SK-N-SH (cell line): Measurements from ENCODE around the gene SLC25A21. TPM values are rescaled to one million over a fixed set of nuclear protein-coding genes. Genes with fewer than 3 reads are reported as not detected.
A peak's percentile ranks its signal among the peaks of the same experiment; 100 is the strongest.

Experiments
- CTCF ChIA-PET: fragments of 300-600, 350-600 bp; formaldehyde crosslinking; extraction: SDS; loops from one replicate; lab custom pipeline; 2021; lab: Yijun Ruan, JAX
- POLR2A ChIA-PET: fragments of 350-600 bp; sonication (Branson Sonifier 250); formaldehyde crosslinking; extraction: SDS; loops from one replicate; lab custom pipeline; 2020; ENCODE audit warnings: antibody characterized with exemption, inconsistent platforms; lab: Yijun Ruan, JAX
- DNase-seq: peaks from one replicate; pipeline ENCODE4 v3.0.0; 2012
- H2AFZ ChIP-seq: fragments of 200-600 bp; sonication (generic); 2 replicates; pipeline ENCODE4 v1.8.1; 2016; ENCODE audit warnings: antibody characterized with exemption, mild to moderate bottlenecking, low read depth
- H3F3A ChIP-seq: fragments of 200-600 bp; sonication (generic); replicated peaks from 2 replicates; pipeline ENCODE3; 2016; ENCODE audit warnings: antibody characterized with exemption, mild to moderate bottlenecking; ENCODE audit not compliant: insufficient read depth
- H3K27ac ChIP-seq, 2 experiments: fragments of 200-500 bp in 1 of 2; fragments of 200-600 bp in 1 of 2; sonication (Bioruptor generic) in 1 of 2; sonication (generic), shearing (Covaris generic) in 1 of 2; 2 replicates each; pipeline versions ENCODE4 v1.5.1 to v1.6.1; 2014 to 2016; ENCODE audit warnings: low read depth in 2 of 2, inconsistent platforms in 1 of 2, low read length in 1 of 2, mild to moderate bottlenecking in 1 of 2, mixed read lengths in 1 of 2
- H3K27me3 ChIP-seq: fragments of 200-600 bp; sonication (generic), shearing (Covaris generic); 2 replicates; pipeline ENCODE4 v1.6.1; 2016; ENCODE audit warnings: mixed run types; ENCODE audit not compliant: insufficient read depth
- H3K36me3 ChIP-seq, 2 experiments: fragments of 200-500 bp in 1 of 2; fragments of 200-600 bp in 1 of 2; sonication (Bioruptor generic) in 1 of 2; sonication (generic) in 1 of 2; replicated peaks in 1 of 2; 2 replicates each; pipeline versions ENCODE3 to v1.5.1; 2014 to 2016; ENCODE audit warnings: low read length in 1 of 2, mild to moderate bottlenecking in 1 of 2; ENCODE audit not compliant: insufficient read depth in 2 of 2, control insufficient read depth in 1 of 2
- H3K4me1 ChIP-seq, 2 experiments: fragments of 200-500 bp in 1 of 2; fragments of 200-600 bp in 1 of 2; sonication (Bioruptor generic) in 1 of 2; sonication (generic), shearing (Covaris generic) in 1 of 2; 2 replicates each; pipeline versions ENCODE4 v1.5.1 to v1.6.1; 2014 to 2016; ENCODE audit warnings: low read depth in 1 of 2, low read length in 1 of 2, mixed run types in 1 of 2; ENCODE audit not compliant: insufficient read depth in 2 of 2, control insufficient read depth in 1 of 2
- H3K4me2 ChIP-seq: fragments of 200-600 bp; sonication (generic), shearing (Covaris generic); 2 replicates; pipeline ENCODE4 v1.6.1; 2017; ENCODE audit warnings: mixed run types
- H3K4me3 ChIP-seq, 2 experiments: fragments of 200-500 bp in 1 of 2; fragments of 200-600 bp in 1 of 2; sonication (Bioruptor generic) in 1 of 2; sonication (generic), shearing (Covaris generic) in 1 of 2; 2 replicates each; pipeline versions ENCODE4 v1.5.1 to v1.8.1; 2014 to 2016; ENCODE audit warnings: low read depth in 2 of 2, inconsistent platforms in 1 of 2, low read length in 1 of 2, mild to moderate bottlenecking in 1 of 2, mixed read lengths in 1 of 2, moderate library complexity in 1 of 2
- H3K79me2 ChIP-seq: fragments of 200-600 bp; sonication (generic); 2 replicates; pipeline ENCODE4 v1.8.1; 2017; ENCODE audit warnings: mild to moderate bottlenecking; ENCODE audit not compliant: insufficient read depth
- H3K9ac ChIP-seq: fragments of 200-600 bp; sonication (generic); 2 replicates; pipeline ENCODE4 v1.6.1; 2017; ENCODE audit warnings: mixed run types
- H3K9me2 ChIP-seq: fragments of 200-600 bp; sonication (generic); 2 replicates; pipeline ENCODE4 v1.6.1; 2017; ENCODE audit warnings: mixed run types
- H3K9me3 ChIP-seq: fragments of 200-600 bp; sonication (generic); 2 replicates; pipeline ENCODE4 v1.6.1; 2017; ENCODE audit warnings: mixed run types, mild to moderate bottlenecking, moderate library complexity
- H4K20me1 ChIP-seq: fragments of 200-600 bp; sonication (generic); 2 replicates; pipeline ENCODE4 v1.6.1; 2017; ENCODE audit warnings: mild to moderate bottlenecking, mixed run types; ENCODE audit not compliant: insufficient read depth
- CTCF ChIP-seq: fragments of 200-600 bp; sonication (generic); IDR thresholded peaks from 2 replicates; pipeline ENCODE4 v1.6.1; 2017; ENCODE audit warnings: antibody characterized with exemption, mild to moderate bottlenecking, moderate library complexity
- ELF1 ChIP-seq: IDR thresholded peaks from 2 replicates; pipeline ENCODE4 v1.4.0; 2012
- EP300 ChIP-seq, 2 experiments: IDR thresholded peaks; 2 replicates each; pipeline versions ENCODE4 v1.4.0 to v1.6.1; 2012; ENCODE audit warnings: borderline replicate concordance in 1 of 2, low read depth in 1 of 2, low read length in 1 of 2
- FOXM1 ChIP-seq: IDR thresholded peaks from 2 replicates; pipeline ENCODE4 v1.4.0; 2012; ENCODE audit warnings: low read depth, mild to moderate bottlenecking
- IRF3 ChIP-seq: fragments of 150-350 bp; IDR thresholded peaks from 2 replicates; pipeline ENCODE4 v1.6.1; 2016; ENCODE audit warnings: mild to moderate bottlenecking, low read depth, low read length
- JUND ChIP-seq: IDR thresholded peaks from 2 replicates; pipeline ENCODE4 v1.4.0; 2012
- MEF2A ChIP-seq: IDR thresholded peaks from 2 replicates; pipeline ENCODE4 v1.4.0; 2012; ENCODE audit warnings: low read depth, borderline replicate concordance
- NRF1 ChIP-seq: IDR thresholded peaks from 2 replicates; pipeline ENCODE4 v1.6.1; 2012; ENCODE audit warnings: low read depth, mild to moderate bottlenecking, low read length
- RAD21 ChIP-seq: IDR thresholded peaks from 2 replicates; pipeline ENCODE4 v1.6.1; 2012; ENCODE audit warnings: mild to moderate bottlenecking, low read length
- USF2 ChIP-seq: fragments of 150-350 bp; IDR thresholded peaks from 2 replicates; pipeline ENCODE4 v1.6.1; 2017; ENCODE audit warnings: antibody characterized with exemption, low read length, low read depth, borderline replicate concordance
- YY1 ChIP-seq: IDR thresholded peaks from 2 replicates; pipeline ENCODE4 v1.4.0; 2012; ENCODE audit warnings: low read depth, mild to moderate bottlenecking
- WGBS: methylation state at CpG from one replicate; pipeline ENCODE4 v1.1.6; 2017; ENCODE audit warnings: low lambda C conversion rate; 5-methylcytosine and 5-hydroxymethylcytosine counted together
- polyA plus RNA-seq, 3 experiments: library from polyadenylated mRNA; depleted of rRNA; stranded (reverse); fragments of >200 nt; gene quantifications; 2 replicates each; pipeline ENCODE4 v1.2.3, GENCODE V29; 2012

SLC25A21 gene
- polyA plus RNA-seq, 1 of the 3 experiments (the other 2 are of a cell fraction) = not detected

GRCh38 chr14:36750244-36750643 is 422.2 kb downstream of the SLC25A21 start:
- H4K20me1 ChIP-seq = no peaks in the 10 kb centered on the region
- H3F3A ChIP-seq = no peaks in the 10 kb centered on the region
- no peaks in the 10 kb centered on the region for H3K4me1 ChIP-seq
- H3K36me3 ChIP-seq = no peaks in the 10 kb centered on the region
- POLR2A ChIA-PET = no interaction called here
- H3K9me2 ChIP-seq = no peaks in the 10 kb centered on the region
- H3K79me2 ChIP-seq = no peaks in the 10 kb centered on the region
- no peak for TF ChIP-seq RAD21
- TF ChIP-seq JUND = no peak
- TF ChIP-seq, all 33 proteins: peak for 0
- DNase-seq = no peak
- Histone ChIP-seq H3K4me2 (no peak overlapping the region), H3K27ac (no peak overlapping the region), H3K9ac (no peak overlapping the region), H3K4me3 (no peak overlapping the region), H2AFZ (no peak overlapping the region), H3K9me3 (no peaks in the 10 kb centered on the region), H3K27me3 (no peaks in the 10 kb centered on the region)
- WGBS = 0% methylated on average over 1 of the region's 1 CpG
- CTCF ChIA-PET = interaction anchor here (0.9 kb wide), 1 partner anchor 12 kb away, joined by 3 read pairs; no protein-coding TSS in a partner anchor

- Histone ChIP-seq H4K20me1 (no peaks in the 10 kb centered on the region), H3K36me3 (no peaks in the 10 kb centered on the region), H3K4me3 (no peak overlapping the region), H3F3A (no peaks in the 10 kb centered on the region), H3K9me2 (no peaks in the 10 kb centered on the region), H3K9me3 (no peaks in the 10 kb centered on the region), H3K27ac (no peak overlapping the region), H2AFZ (no peak overlapping the region), H3K79me2 (no peaks in the 10 kb centered on the region), H3K4me1 (no peaks in the 10 kb centered on the region), H3K4me2 (no peak overlapping the region), H3K27me3 (no peaks in the 10 kb centered on the region), H3K9ac (no peak overlapping the region)
- no peak for DNase-seq
- ChIA-PET POLR2A (no interaction called here), CTCF (interaction anchor here (1.1 kb wide), 1 partner anchor 11 kb away, joined by 4 read pairs; no protein-coding TSS in a partner anchor)
- 11% methylated on average over 3 of the region's 3 CpGs for WGBS
- no peak for TF ChIP-seq YY1
- no peak for TF ChIP-seq ELF1
- no peak for TF ChIP-seq FOXM1
- no peak for TF ChIP-seq IRF3
Observed at GRCh38 chr14:36748610-36749213, 423.7 kb downstream of the SLC25A21 start.

GRCh38 chr14:36747411-36748184 is 424.8 kb downstream of the SLC25A21 start:
- CTCF ChIA-PET = interaction anchor here (0.6 to 1.1 kb wide), 3 partner anchors 13 to 43 kb away, joined by 3 to 4 read pairs (median 4); no protein-coding TSS in a partner anchor
- no peak overlapping the region; a peak in 1 of 4 replicates for H3K4me3 ChIP-seq
- no peak for TF ChIP-seq IRF3
- no peak for TF ChIP-seq NRF1
- peak; percentile 55 for TF ChIP-seq CTCF
- no peak for TF ChIP-seq USF2
- TF ChIP-seq EP300 (IDR thresholded peaks at IDR 0.05; ENCODE audit: borderline replicate concordance in 1 of 2, low read depth in 1 of 2, low read length in 1 of 2) = no peak
- no peak for TF ChIP-seq MEF2A
- TF ChIP-seq, all 33 proteins: peak for 1
- Histone ChIP-seq H3K9me3 (no peaks in the 10 kb centered on the region), H3K4me2 (no peak overlapping the region), H3K9ac (no peak overlapping the region), H3K27me3 (no peaks in the 10 kb centered on the region), H3F3A (no peaks in the 10 kb centered on the region), H4K20me1 (no peaks in the 10 kb centered on the region), H3K27ac (no peak overlapping the region), H3K9me2 (no peaks in the 10 kb centered on the region), H3K79me2 (no peaks in the 10 kb centered on the region), H3K4me1 (no peaks in the 10 kb centered on the region), H2AFZ (no peak overlapping the region), H3K36me3 (no peaks in the 10 kb centered on the region)
- POLR2A ChIA-PET = no interaction called here
- peak; percentile 5 for DNase-seq
- WGBS = 8% methylated on average over 8 of the region's 8 CpGs
